ENCODE results near the gene USP7. TPM values are rescaled to one million over a fixed set of nuclear protein-coding genes. Genes with fewer than 3 reads are reported as not detected.
A peak's percentile ranks its signal among the peaks of the same experiment; 100 is the strongest.

USP7 gene
- polyA plus RNA-seq, 2 of the 4 experiments (the other 2 are of a cell fraction) = 39.6 to 65.9 TPM

GRCh38 chr16:9002042-9002441 is 38.3 kb upstream of the USP7 start (continued):
- no peak for TF ChIP-seq HMGXB4 (CRISPR knock-in tag; IDR thresholded peaks at IDR 0.05; ENCODE audit: borderline replicate concordance)
- no peak for TF ChIP-seq RAD21 (conservative IDR thresholded peaks at IDR 0.05 in 1 of 2, IDR thresholded peaks at IDR 0.05 in 1 of 2)
- TF ChIP-seq KDM5A (IDR thresholded peaks at IDR 0.05) = no peak
- no peak for TF ChIP-seq SREBF2 (IDR thresholded peaks at IDR 0.05)

- ATAC-seq = no peak
- Histone ChIP-seq H3K4me2 (no peak overlapping the region), H3K4me3 (no peak overlapping the region), H3K9me3 (no peaks in the 10 kb centered on the region), H3K4me1 (peaks cover 3% of the 10 kb centered on the region; the same call in 1 of the 3 replicates), H3K27ac (no peak overlapping the region)
- POLR2A ChIA-PET = no interaction called here
- DNase-seq (ENCODE audit: low read depth in 1 of 2, low spot score in 1 of 2) = no peak
- 90% methylated on average over 2 of the region's 2 CpGs for WGBS (ENCODE audit: missing lambda C conversion rate)
- TF ChIP-seq ZSCAN20 (CRISPR knock-in tag; IDR thresholded peaks at IDR 0.05) = no peak
- CTCF ChIA-PET = interaction anchor here (0.7 to 1.0 kb wide), 4 partner anchors 9 to 138 kb away, joined by 3 to 5 read pairs (median 3); no protein-coding TSS in a partner anchor
- FAIRE-seq = no peak
These were observed 37.0 kb upstream of the USP7 start for GRCh38 chr16:9000664-9001063.

DNA sequence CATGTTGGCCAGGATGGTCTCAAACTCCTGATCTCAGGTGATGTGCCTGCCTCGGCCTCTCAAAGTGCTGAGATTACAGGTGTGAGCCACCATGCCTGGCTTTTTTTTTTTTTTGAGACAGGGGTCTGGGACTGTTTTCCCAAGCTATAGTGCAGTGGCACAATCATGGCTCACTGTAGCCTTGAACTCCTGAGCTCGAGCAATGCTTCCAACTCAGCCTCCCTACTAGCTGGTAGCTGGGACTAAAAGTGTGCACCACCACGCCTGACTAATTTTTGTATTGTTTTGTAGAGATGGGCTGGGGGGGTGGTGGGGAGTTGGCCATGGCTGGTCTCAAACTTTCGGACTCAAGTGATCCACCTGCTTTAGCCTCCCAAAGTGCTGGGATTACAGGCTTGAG is 36.1 kb upstream of the USP7 start:
- Histone ChIP-seq H3K4me3 (no peak overlapping the region), H3K27ac (no peak overlapping the region), H3K9me3 (no peaks in the 10 kb centered on the region), H3K4me2 (no peak overlapping the region), H3K4me1 (peaks cover 3% of the 10 kb centered on the region; the same call in 1 of the 3 replicates)
- DNase-seq (ENCODE audit: low read depth in 1 of 2, low spot score in 1 of 2) = no peak
- POLR2A ChIA-PET = no interaction called here
- CTCF ChIA-PET = interaction anchor here (0.7 to 9.3 kb wide), 4 partner anchors 8 to 139 kb away, joined by 3 to 73 read pairs (median 3); no protein-coding TSS in a partner anchor
- no peak for FAIRE-seq
- TF ChIP-seq POLR2A (IDR thresholded peaks at IDR 0.05; ENCODE audit: low read length) = no peak
- TF ChIP-seq HEYL (CRISPR knock-in tag; IDR thresholded peaks at IDR 0.05) = no peak
- TF ChIP-seq, protein P1, sequence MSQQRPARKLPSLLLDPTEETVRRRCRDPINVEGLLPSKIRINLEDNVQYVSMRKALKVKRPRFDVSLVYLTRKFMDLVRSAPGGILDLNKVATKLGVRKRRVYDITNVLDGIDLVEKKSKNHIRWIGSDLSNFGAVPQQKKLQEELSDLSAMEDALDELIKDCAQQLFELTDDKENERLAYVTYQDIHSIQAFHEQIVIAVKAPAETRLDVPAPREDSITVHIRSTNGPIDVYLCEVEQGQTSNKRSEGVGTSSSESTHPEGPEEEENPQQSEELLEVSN (IDR thresholded peaks at IDR 0.05; ENCODE audit: borderline replicate concordance, low read depth) = no peak
- no peak for TF ChIP-seq CEBPB (IDR thresholded peaks at IDR 0.05)
- TF ChIP-seq MAX (IDR thresholded peaks at IDR 0.05) = no peak
- no peak for TF ChIP-seq NPAS2 (CRISPR knock-in tag; IDR thresholded peaks at IDR 0.05; ENCODE audit: borderline replicate concordance)
- TF ChIP-seq POLR2AphosphoS2 (conservative IDR thresholded peaks at IDR 0.05; ENCODE audit: low read length) = no peak
- no peak for TF ChIP-seq TFCP2L1 (CRISPR knock-in tag; IDR thresholded peaks at IDR 0.05)
- TF ChIP-seq HOXB5 (CRISPR knock-in tag; IDR thresholded peaks at IDR 0.05) = no peak
- ATAC-seq = no peak
- WGBS (ENCODE audit: missing lambda C conversion rate) = 58% methylated on average over 4 of the region's 4 CpGs

GRCh38 chr16:8998108-8998507 is 34.4 kb upstream of the USP7 start:
- no peak for FAIRE-seq
- peak; percentile 46 to 68; a peak in 2 of 6 replicates for ATAC-seq
- 36% methylated on average over 1 of the region's 1 CpG for WGBS (ENCODE audit: missing lambda C conversion rate)

GRCh38 chr16:8996891-8997290 is 33.2 kb upstream of the USP7 start:
- Histone ChIP-seq H3K27ac (no peak overlapping the region), H3K4me1 (peaks cover 3% of the 10 kb centered on the region; the same call in 1 of the 3 replicates), H3K9me3 (no peaks in the 10 kb centered on the region), H3K4me2 (no peak overlapping the region), H3K4me3 (no peak overlapping the region)
- peak in 1 of 2 experiments; percentile 43 for DNase-seq (ENCODE audit: low read depth in 1 of 2, low spot score in 1 of 2)
- 59% methylated on average over 5 of the region's 5 CpGs for WGBS (ENCODE audit: missing lambda C conversion rate)
- ChIA-PET POLR2A (no interaction called here), CTCF (interaction anchor here (1.2 to 9.3 kb wide), 5 partner anchors 10 to 141 kb away, joined by 3 to 73 read pairs (median 4); no protein-coding TSS in a partner anchor)
- ATAC-seq = peak; percentile 16 to 79; a peak in 3 of 6 replicates
- no peak for FAIRE-seq
- TF ChIP-seq, protein P1 (IDR thresholded peaks at IDR 0.05; ENCODE audit: borderline replicate concordance, low read depth) = no peak
- peak; percentile 24; the same call in 1 of the 2 replicates for TF ChIP-seq USF2 (IDR thresholded peaks at IDR 0.05)

More at GRCh38 chr16:8998108-8998507, 34.4 kb upstream of the USP7 start:
- ChIA-PET POLR2A (no interaction called here), CTCF (interaction anchor here (0.6 to 9.3 kb wide), 4 partner anchors 10 to 738 kb away, joined by 3 to 73 read pairs (median 4); no protein-coding TSS in a partner anchor)
- Histone ChIP-seq H3K27ac (no peak overlapping the region), H3K4me2 (0 out of 3 replicates have a peak overlapping the region, but pooled peaks have one; percentile 5), H3K4me3 (no peak overlapping the region), H3K4me1 (peaks cover 3% of the 10 kb centered on the region; the same call in 1 of the 3 replicates), H3K9me3 (no peaks in the 10 kb centered on the region)
- DNase-seq (ENCODE audit: low read depth in 1 of 2, low spot score in 1 of 2) = no peak
- TF ChIP-seq FOSL2 (IDR thresholded peaks at IDR 0.05) (no peak), FOSL2 (CRISPR knock-in tag; IDR thresholded peaks at IDR 0.05) (peak; percentile 47), JUN (IDR thresholded peaks at IDR 0.05) (no peak)

All from A549 (cell line).